ENCODE results near the gene FN3KRP.
"Not testable (repeated sequence)": the region's sequence is repeated elsewhere in the genome, so short reads cannot be mapped to it uniquely, and the experiment has no call there.

FN3KRP gene

GRCh38 chr17:82737967-82738877 lies 21.7 kb downstream of the FN3KRP start:
- no peak for TF ChIP-seq CTCF (IDR thresholded peaks at IDR 0.05; ENCODE audit: insufficient read depth, low read depth, low read length, missing control alignments)
- no peak for DNase-seq (ENCODE audit: low read depth)
- H3K4me3 ChIP-seq (ENCODE audit: low read depth, low read length) = no peak overlapping the region

- no peak for TF ChIP-seq CTCF (IDR thresholded peaks at IDR 0.05; ENCODE audit: insufficient read depth, low read depth, low read length, missing control alignments)
- H3K4me3 ChIP-seq (ENCODE audit: low read depth, low read length) = no peak overlapping the region
These were observed 24.6 kb downstream of the FN3KRP start for GRCh38 chr17:82740906-82741759.

GRCh38 chr17:82743344-82744219 lies 27.1 kb downstream of the FN3KRP start:
- no peak for DNase-seq (ENCODE audit: low read depth)
- H3K4me3 ChIP-seq (ENCODE audit: low read depth, low read length) = no peak overlapping the region
- TF ChIP-seq CTCF (IDR thresholded peaks at IDR 0.05; ENCODE audit: insufficient read depth, low read depth, low read length, missing control alignments) = no peak

More at GRCh38 chr17:82740906-82741759, 24.6 kb downstream of the FN3KRP start:
- no peak for DNase-seq (ENCODE audit: low read depth)

- DNase-seq (ENCODE audit: low read depth); H3K4me3 ChIP-seq (ENCODE audit: low read depth, low read length): not testable (repeated sequence)
These were observed 28.2 kb downstream of the FN3KRP start for GRCh38 chr17:82744736-82745135.

GRCh38 chr17:82745524-82745923 lies 29.0 kb downstream of the FN3KRP start:
- H3K4me3 ChIP-seq (ENCODE audit: low read depth, low read length) = no peak overlapping the region
- DNase-seq (ENCODE audit: low read depth) = no peak
- TF ChIP-seq CTCF (IDR thresholded peaks at IDR 0.05; ENCODE audit: insufficient read depth, low read depth, low read length, missing control alignments) = no peak

- H3K4me3 ChIP-seq (ENCODE audit: low read depth, low read length) = no peak overlapping the region
- TF ChIP-seq CTCF (IDR thresholded peaks at IDR 0.05; ENCODE audit: insufficient read depth, low read depth, low read length, missing control alignments) = no peak
- no peak for DNase-seq (ENCODE audit: low read depth)
These were observed 32.2 kb downstream of the FN3KRP start for GRCh38 chr17:82748756-82749155.

Data from GM12865 (cell line).